C4-2B (cell line): ENCODE measurements around the gene SFSWAP.

Experiments used
- ZFX ChIP-seq: fragments of 450-650 bp; IDR thresholded peaks from 2 replicates; pipeline ENCODE4 v1.6.1; 2017
- TF ChIP-seq, protein P1 (sequence below): fragments of 450-650 bp; conservative IDR thresholded peaks from 2 replicates; pipeline ENCODE4 v1.5.1; 2017; ENCODE audit warnings: mild to moderate bottlenecking

DNA sequence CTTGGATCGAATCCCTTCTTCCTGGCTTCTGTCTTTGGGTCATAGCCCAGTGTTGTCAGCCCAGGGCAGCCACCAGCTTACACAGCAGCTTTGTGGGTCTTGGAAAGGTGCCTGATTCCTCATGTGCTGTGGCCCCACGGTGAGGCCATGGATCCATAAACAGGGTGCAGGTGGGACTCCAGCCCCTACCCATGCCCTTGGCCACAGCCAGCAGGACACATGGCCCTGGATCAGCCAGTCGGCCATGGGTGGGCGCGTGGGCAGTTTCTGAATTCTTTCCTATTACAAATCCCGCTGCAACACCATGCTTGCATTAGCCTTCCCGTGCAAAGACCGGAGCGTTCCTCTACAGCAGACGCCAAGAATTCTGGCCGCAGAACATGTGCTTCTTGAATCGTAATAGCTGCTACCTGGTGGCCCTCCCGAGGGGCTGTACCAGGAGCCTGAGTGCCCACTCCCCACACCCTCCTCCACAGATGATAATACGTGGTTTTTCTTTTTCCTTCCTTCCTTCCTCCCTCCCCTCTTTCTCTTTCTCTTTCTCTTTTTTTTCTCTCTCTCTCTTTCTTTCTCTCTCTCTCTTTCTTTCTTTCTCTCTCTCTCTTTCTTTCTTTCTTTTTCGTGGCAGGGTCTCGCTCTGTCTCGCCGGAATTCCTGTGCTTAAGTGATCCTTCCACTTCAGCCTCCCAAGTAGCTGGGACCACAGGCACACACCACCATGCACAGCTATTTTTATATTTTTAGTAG, 114.4 kb downstream of the SFSWAP start:
- TF ChIP-seq, protein P1, sequence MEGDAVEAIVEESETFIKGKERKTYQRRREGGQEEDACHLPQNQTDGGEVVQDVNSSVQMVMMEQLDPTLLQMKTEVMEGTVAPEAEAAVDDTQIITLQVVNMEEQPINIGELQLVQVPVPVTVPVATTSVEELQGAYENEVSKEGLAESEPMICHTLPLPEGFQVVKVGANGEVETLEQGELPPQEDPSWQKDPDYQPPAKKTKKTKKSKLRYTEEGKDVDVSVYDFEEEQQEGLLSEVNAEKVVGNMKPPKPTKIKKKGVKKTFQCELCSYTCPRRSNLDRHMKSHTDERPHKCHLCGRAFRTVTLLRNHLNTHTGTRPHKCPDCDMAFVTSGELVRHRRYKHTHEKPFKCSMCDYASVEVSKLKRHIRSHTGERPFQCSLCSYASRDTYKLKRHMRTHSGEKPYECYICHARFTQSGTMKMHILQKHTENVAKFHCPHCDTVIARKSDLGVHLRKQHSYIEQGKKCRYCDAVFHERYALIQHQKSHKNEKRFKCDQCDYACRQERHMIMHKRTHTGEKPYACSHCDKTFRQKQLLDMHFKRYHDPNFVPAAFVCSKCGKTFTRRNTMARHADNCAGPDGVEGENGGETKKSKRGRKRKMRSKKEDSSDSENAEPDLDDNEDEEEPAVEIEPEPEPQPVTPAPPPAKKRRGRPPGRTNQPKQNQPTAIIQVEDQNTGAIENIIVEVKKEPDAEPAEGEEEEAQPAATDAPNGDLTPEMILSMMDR = no peak
- TF ChIP-seq ZFX = no peak
